Measurements from ENCODE around the gene CYB5R2.

GRCh38 chr11:7645206-7645605 lies 28.1 kb downstream of the CYB5R2 start:
- no peak for TF ChIP-seq EP300 (IDR thresholded peaks at IDR 0.05; ENCODE audit: borderline replicate concordance)
- TF ChIP-seq RAD21 (IDR thresholded peaks at IDR 0.05; ENCODE audit: low read depth), result no peak
- TF ChIP-seq CEBPB (IDR thresholded peaks at IDR 0.05), result no peak
- TF ChIP-seq MAX (IDR thresholded peaks at IDR 0.05), result no peak
- no peak for TF ChIP-seq EGR1 (IDR thresholded peaks at IDR 0.05)
- TF ChIP-seq USF1 (IDR thresholded peaks at IDR 0.05), result no peak
- no peak for TF ChIP-seq TAF1 (IDR thresholded peaks at IDR 0.05; ENCODE audit: low read depth)
- no peak for TF ChIP-seq REST (IDR thresholded peaks at IDR 0.05; ENCODE audit: low read depth)
